Ishikawa (cell line): ENCODE data around the gene ZNF408.

Source experiments
- CEBPB ChIP-seq: IDR thresholded peaks from 2 replicates; pipeline ENCODE4 v1.6.1; 2012
- CREB1 ChIP-seq: IDR thresholded peaks from 2 replicates; pipeline ENCODE4 v1.6.1; 2012; ENCODE audit warnings: low read depth
- EGR1 ChIP-seq: IDR thresholded peaks from 2 replicates; pipeline ENCODE4 v1.6.1; 2012
- EP300 ChIP-seq: IDR thresholded peaks from 2 replicates; pipeline ENCODE4 v1.6.1; 2012; ENCODE audit warnings: borderline replicate concordance
- FOXM1 ChIP-seq: IDR thresholded peaks from 2 replicates; pipeline ENCODE4 v1.6.1; 2012; ENCODE audit warnings: low read depth, borderline replicate concordance
- MAX ChIP-seq: IDR thresholded peaks from 2 replicates; pipeline ENCODE4 v1.6.1; 2012
- NFIC ChIP-seq: IDR thresholded peaks from 2 replicates; pipeline ENCODE4 v1.6.1; 2012
- RAD21 ChIP-seq: IDR thresholded peaks from 2 replicates; pipeline ENCODE4 v1.6.1; 2012; ENCODE audit warnings: low read depth
- REST ChIP-seq: IDR thresholded peaks from 2 replicates; pipeline ENCODE4 v1.6.1; 2012; ENCODE audit warnings: low read depth, mild to moderate bottlenecking
- TAF1 ChIP-seq: IDR thresholded peaks from 2 replicates; pipeline ENCODE4 v1.6.1; 2012; ENCODE audit warnings: low read depth, mild to moderate bottlenecking
- TCF12 ChIP-seq: IDR thresholded peaks from 2 replicates; pipeline ENCODE4 v1.6.1; 2012; ENCODE audit warnings: low read depth
- TEAD4 ChIP-seq: IDR thresholded peaks from 2 replicates; pipeline ENCODE4 v1.6.1; 2012
- USF1 ChIP-seq: IDR thresholded peaks from 2 replicates; pipeline ENCODE4 v1.6.1; 2012
- YY1 ChIP-seq: IDR thresholded peaks from 2 replicates; pipeline ENCODE4 v1.6.1; 2012; ENCODE audit warnings: low read depth
- ZBTB7A ChIP-seq: IDR thresholded peaks from 2 replicates; pipeline ENCODE4 v1.6.1; 2012; ENCODE audit warnings: low read depth

Gene ZNF408

GRCh38 chr11:46697723-46698122, 3.1 kb upstream of the ZNF408 start:
- TF ChIP-seq REST, result no peak
- TF ChIP-seq TCF12, result no peak
- no peak for TF ChIP-seq TAF1
- no peak for TF ChIP-seq ZBTB7A
- TF ChIP-seq RAD21, result no peak
- TF ChIP-seq EGR1, result no peak
- no peak for TF ChIP-seq TEAD4
- no peak for TF ChIP-seq NFIC
- TF ChIP-seq YY1, result no peak
- TF ChIP-seq MAX, result no peak
- no peak for TF ChIP-seq CREB1

- no peak for TF ChIP-seq CREB1
- TF ChIP-seq YY1, result no peak
- TF ChIP-seq EGR1, result no peak
- TF ChIP-seq MAX, result no peak
- no peak for TF ChIP-seq EP300
- no peak for TF ChIP-seq TAF1
- no peak for TF ChIP-seq USF1
- no peak for TF ChIP-seq CEBPB
Measured at GRCh38 chr11:46698597-46698996, 2.2 kb upstream of the ZNF408 start.

- no peak for TF ChIP-seq USF1
- no peak for TF ChIP-seq MAX
- TF ChIP-seq FOXM1, result no peak
- TF ChIP-seq EP300, result no peak
- TF ChIP-seq CREB1, result no peak
- no peak; the same call in 1 of the 2 replicates for TF ChIP-seq TAF1
- no peak for TF ChIP-seq CEBPB
- TF ChIP-seq YY1, result no peak
- TF ChIP-seq TCF12, result no peak
- TF ChIP-seq ZBTB7A, result no peak
- no peak for TF ChIP-seq NFIC
- TF ChIP-seq REST, result no peak
- no peak for TF ChIP-seq EGR1
- TF ChIP-seq TEAD4, result no peak
Measured at GRCh38 chr11:46701078-46701654, 335 bp downstream of the ZNF408 start.

GRCh38 chr11:46705070-46705688, 4.3 kb downstream of the ZNF408 start:
- TF ChIP-seq ZBTB7A (no peak), USF1 (no peak), EP300 (no peak), YY1 (no peak), TEAD4 (no peak), CREB1 (no peak), RAD21 (no peak), EGR1 (no peak), TAF1 (no peak), CEBPB (no peak), REST (no peak), MAX (no peak), TCF12 (no peak)
